C4-2B (cell line): ENCODE data around the gene KANK3.
"Not testable (repeated sequence)": the region's sequence is repeated elsewhere in the genome, so short reads cannot be mapped to it uniquely, and the experiment has no call there.

ENCODE experiments used
- ZFX ChIP-seq: fragments of 450-650 bp; IDR thresholded peaks from 2 replicates; pipeline ENCODE4 v1.6.1; 2017
- TF ChIP-seq, protein P1 (sequence below): fragments of 450-650 bp; conservative IDR thresholded peaks from 2 replicates; pipeline ENCODE4 v1.5.1; 2017; ENCODE audit warnings: mild to moderate bottlenecking

GRCh38 chr19:8385566-8385965 is 42.5 kb upstream of the KANK3 start:
- TF ChIP-seq, protein P1, sequence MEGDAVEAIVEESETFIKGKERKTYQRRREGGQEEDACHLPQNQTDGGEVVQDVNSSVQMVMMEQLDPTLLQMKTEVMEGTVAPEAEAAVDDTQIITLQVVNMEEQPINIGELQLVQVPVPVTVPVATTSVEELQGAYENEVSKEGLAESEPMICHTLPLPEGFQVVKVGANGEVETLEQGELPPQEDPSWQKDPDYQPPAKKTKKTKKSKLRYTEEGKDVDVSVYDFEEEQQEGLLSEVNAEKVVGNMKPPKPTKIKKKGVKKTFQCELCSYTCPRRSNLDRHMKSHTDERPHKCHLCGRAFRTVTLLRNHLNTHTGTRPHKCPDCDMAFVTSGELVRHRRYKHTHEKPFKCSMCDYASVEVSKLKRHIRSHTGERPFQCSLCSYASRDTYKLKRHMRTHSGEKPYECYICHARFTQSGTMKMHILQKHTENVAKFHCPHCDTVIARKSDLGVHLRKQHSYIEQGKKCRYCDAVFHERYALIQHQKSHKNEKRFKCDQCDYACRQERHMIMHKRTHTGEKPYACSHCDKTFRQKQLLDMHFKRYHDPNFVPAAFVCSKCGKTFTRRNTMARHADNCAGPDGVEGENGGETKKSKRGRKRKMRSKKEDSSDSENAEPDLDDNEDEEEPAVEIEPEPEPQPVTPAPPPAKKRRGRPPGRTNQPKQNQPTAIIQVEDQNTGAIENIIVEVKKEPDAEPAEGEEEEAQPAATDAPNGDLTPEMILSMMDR = not testable (repeated sequence)
- TF ChIP-seq ZFX = not testable (repeated sequence)
